Ovary (tissue), 9 donors: ENCODE data around the gene TPD52L2. TPM values are rescaled to one million over a fixed set of nuclear protein-coding genes. Genes with fewer than 3 reads are reported as not detected.
"Not testable (repeated sequence)": the region's sequence is repeated elsewhere in the genome, so short reads cannot be mapped to it uniquely, and the experiment has no call there.

Source experiments
- DNase-seq, 5 donors: peaks; one replicate each; pipeline ENCODE4 v3.0.0-alpha.2; 2019 to 2020
- H3K27ac ChIP-seq, 2 donors: fragments of 200-600 bp; one replicate each; pipeline versions ENCODE4 v1.5.1 to v1.8.0; 2019 to 2022
- H3K27me3 ChIP-seq: fragments of 200-600 bp; one replicate; pipeline ENCODE4 v1.8.0; 2022
- H3K36me3 ChIP-seq: fragments of 200-600 bp; sonication (generic); one replicate; pipeline ENCODE4 v1.5.1; 2019
- H3K4me1 ChIP-seq: one replicate; pipeline ENCODE4 v1.8.1; 2013; ENCODE audit warnings: mild to moderate bottlenecking, moderate library complexity; ENCODE audit not compliant: insufficient read depth
- H3K4me3 ChIP-seq: fragments of 200-600 bp; sonication (generic); one replicate; pipeline ENCODE4 v1.5.1; 2017
- H3K9me3 ChIP-seq, 2 donors: fragments of 200-600 bp in 1 of 2; sonication (generic) in 1 of 2; one replicate each; pipeline versions ENCODE4 v1.5.1 to v1.8.1; 2013 to 2019; ENCODE audit warnings: mild to moderate bottlenecking in 1 of 2, moderate library complexity in 1 of 2
- CTCF ChIP-seq, 3 donors: fragments of 450-650 bp in 2 of 3; fragments of 200-600 bp in 1 of 3; IDR thresholded peaks; one replicate each; pipeline versions ENCODE4 v1.5.1 to v1.8.0; 2016 to 2022; ENCODE audit warnings: antibody characterized with exemption in 3 of 3, mild to moderate bottlenecking in 1 of 3
- EP300 ChIP-seq: sonication (generic); formaldehyde crosslinking; IDR thresholded peaks from one replicate; pipeline ENCODE4 v1.6.1; 2017; ENCODE audit warnings: antibody characterized with exemption
- POLR2A ChIP-seq: fragments of 450-650 bp; IDR thresholded peaks from one replicate; pipeline ENCODE4 v1.6.1; 2017; ENCODE audit warnings: antibody characterized with exemption, mild to moderate bottlenecking, moderate library complexity
- WGBS, 3 donors: extraction: QIAGEN DNeasy Blood & Tissue Kit in 1 of 3; methylation state at CpG; one replicate each; pipeline versions ENCODE4 v1.1.5 to v1.1.7; 2013 to 2017; 5-methylcytosine and 5-hydroxymethylcytosine counted together
- intact Hi-C, 4 donors: fragments of 100-400 bp; cut with DNase I; formaldehyde crosslinking; loops; one replicate each; pipeline versions ENCODE4 v1.11.0 to v1.15.1; 2022 to 2023
- polyA plus RNA-seq, 2 donors: library from polyadenylated mRNA; stranded (reverse); fragments of 200-250 nt in 1 of 2; fragments of 350-450 nt in 1 of 2; fragmentation: Illumina TruSeq in 1 of 2; extraction: RNeasy Lipid Tissue Mini Kit (QIAGEN cat#74804) in 1 of 2; gene quantifications; one replicate each; pipeline ENCODE4 v1.2.3, GENCODE V29; 2013 to 2014
- total RNA-seq, 7 donors: library from RNA; depleted of rRNA in 2 of 7; stranded (reverse); fragments of >200 nt in 2 of 7; fragmentation: NEBNext Ultra II Directional in 3 of 7; extraction: Animal tissue kit (Norgen Biotek cat#: 25700) in 3 of 7; gene quantifications; one replicate each; pipeline versions ENCODE4 v1.1.0 to v1.2.4, GENCODE V29; 2016 to 2023
- donor health status: DM: no; HTN: no; CAD: no; lungs with moderate emphysema.
- donor health status: DM: no; HTN: no; CAD: no.
- donor health status: Bipolar disorder and iron deficiency.
- donor health status: DM: yes; HTN: yes; CAD: no.
- donor health status: DM: no; HTN: no; CAD: no.
- donor health status: DM: yes; HTN: yes; CAD: no.

The TPD52L2 gene
- total and polyA plus RNA-seq, 9 donors, result 51.5 to 78.9 (median 70.4) TPM

GRCh38 chr20:63877755-63878470, 12.8 kb downstream of the TPD52L2 start:
- intact Hi-C loops, result loop anchor here in 1 of 4 donors (10.0 kb wide), 1 partner anchor 343 kb away; the partner anchor contains the start of gene PTK6
- 87 to 92% (median 88%) methylated on average over 32 of the region's 32 CpGs for WGBS, 3 donors

GRCh38 chr20:63878899-63879663, 14.0 kb downstream of the TPD52L2 start:
- Histone ChIP-seq H3K4me3 (no peak overlapping the region), H3K9me3 (no peaks in the 10 kb centered on the region), H3K4me1 (no peaks in the 10 kb centered on the region), H3K36me3 (no peaks in the 10 kb centered on the region), H3K27me3 (no peaks in the 10 kb centered on the region), H3K27ac (no peak overlapping the region)
- 83 to 90% (median 87%) methylated on average over 14 of the region's 14 CpGs for WGBS, 3 donors
- DNase-seq, result no peak
- intact Hi-C loops, result loop anchor here in 1 of 4 donors (10.0 kb wide), 1 partner anchor 344 kb away; the partner anchor contains the start of gene PTK6
- TF ChIP-seq POLR2A, result no peak

More at GRCh38 chr20:63877755-63878470, 12.8 kb downstream of the TPD52L2 start:
- no peak overlapping the region for H3K27ac ChIP-seq
- H3K4me3 ChIP-seq, result no peak overlapping the region
- DNase-seq, result no peak
- no peaks in the 10 kb centered on the region for H3K9me3 ChIP-seq
- H3K4me1 ChIP-seq, result no peaks in the 10 kb centered on the region
- no peaks in the 10 kb centered on the region for H3K27me3 ChIP-seq
- H3K36me3 ChIP-seq, result no peaks in the 10 kb centered on the region
- TF ChIP-seq CTCF (IDR thresholded peaks at IDR 0.05), result no peak
- TF ChIP-seq POLR2A, result no peak
- no peak for TF ChIP-seq EP300

GRCh38 chr20:63880901-63881300, 15.8 kb downstream of the TPD52L2 start:
- not testable (repeated sequence) for H3K27ac ChIP-seq, H3K36me3 ChIP-seq, H3K9me3 ChIP-seq, H3K4me3 ChIP-seq, H3K4me1 ChIP-seq, DNase-seq, H3K27me3 ChIP-seq
- intact Hi-C loops, result loop anchor here in 1 of 4 donors (10.0 kb wide), 1 partner anchor 326 kb away; the partner anchor contains the start of gene FNDC11
- WGBS, 3 donors, result 77 to 88% (median 86%) methylated on average over 13 of the region's 13 CpGs

GRCh38 chr20:63881451-63882226, 16.6 kb downstream of the TPD52L2 start:
- Histone ChIP-seq H3K4me3 (no peak overlapping the region), H3K27me3 (no peaks in the 10 kb centered on the region), H3K27ac (no peak overlapping the region), H3K4me1 (no peaks in the 10 kb centered on the region), H3K36me3 (peaks cover 3% of the 10 kb centered on the region), H3K9me3 (no peaks in the 10 kb centered on the region)
- TF ChIP-seq CTCF (IDR thresholded peaks at IDR 0.05) (no peak), EP300 (no peak), POLR2A (no peak)
- intact Hi-C loops, result loop anchor here in 1 of 4 donors (10.0 kb wide), 1 partner anchor 327 kb away; the partner anchor contains the start of gene FNDC11
- 82 to 84% (median 83%) methylated on average over 19 of the region's 19 CpGs for WGBS, 3 donors
- DNase-seq, result no peak
